ENCODE results near the gene PIGK.
A peak's percentile ranks its signal among the peaks of the same experiment; 100 is the strongest.
"Not testable (repeated sequence)": the region's sequence is repeated elsewhere in the genome, so short reads cannot be mapped to it uniquely, and the experiment has no call there.

The PIGK gene

GRCh38 chr1:77222496-77222895, 3.3 kb upstream of the PIGK start:
- TF ChIP-seq, protein P1, sequence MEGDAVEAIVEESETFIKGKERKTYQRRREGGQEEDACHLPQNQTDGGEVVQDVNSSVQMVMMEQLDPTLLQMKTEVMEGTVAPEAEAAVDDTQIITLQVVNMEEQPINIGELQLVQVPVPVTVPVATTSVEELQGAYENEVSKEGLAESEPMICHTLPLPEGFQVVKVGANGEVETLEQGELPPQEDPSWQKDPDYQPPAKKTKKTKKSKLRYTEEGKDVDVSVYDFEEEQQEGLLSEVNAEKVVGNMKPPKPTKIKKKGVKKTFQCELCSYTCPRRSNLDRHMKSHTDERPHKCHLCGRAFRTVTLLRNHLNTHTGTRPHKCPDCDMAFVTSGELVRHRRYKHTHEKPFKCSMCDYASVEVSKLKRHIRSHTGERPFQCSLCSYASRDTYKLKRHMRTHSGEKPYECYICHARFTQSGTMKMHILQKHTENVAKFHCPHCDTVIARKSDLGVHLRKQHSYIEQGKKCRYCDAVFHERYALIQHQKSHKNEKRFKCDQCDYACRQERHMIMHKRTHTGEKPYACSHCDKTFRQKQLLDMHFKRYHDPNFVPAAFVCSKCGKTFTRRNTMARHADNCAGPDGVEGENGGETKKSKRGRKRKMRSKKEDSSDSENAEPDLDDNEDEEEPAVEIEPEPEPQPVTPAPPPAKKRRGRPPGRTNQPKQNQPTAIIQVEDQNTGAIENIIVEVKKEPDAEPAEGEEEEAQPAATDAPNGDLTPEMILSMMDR (conservative IDR thresholded peaks at IDR 0.05): no peak
- no peak overlapping the region for H3K27ac ChIP-seq

GRCh38 chr1:77220687-77221463, 1.6 kb upstream of the PIGK start:
- TF ChIP-seq, protein P1 (conservative IDR thresholded peaks at IDR 0.05): no peak
- H3K27ac ChIP-seq: peak overlapping the region; percentile 81; the same call in 1 of the 2 replicates

- H3K27ac ChIP-seq: peak overlapping the region; percentile 81
Observed at GRCh38 chr1:77218477-77219165, 609 bp downstream of the PIGK start.

DNA sequence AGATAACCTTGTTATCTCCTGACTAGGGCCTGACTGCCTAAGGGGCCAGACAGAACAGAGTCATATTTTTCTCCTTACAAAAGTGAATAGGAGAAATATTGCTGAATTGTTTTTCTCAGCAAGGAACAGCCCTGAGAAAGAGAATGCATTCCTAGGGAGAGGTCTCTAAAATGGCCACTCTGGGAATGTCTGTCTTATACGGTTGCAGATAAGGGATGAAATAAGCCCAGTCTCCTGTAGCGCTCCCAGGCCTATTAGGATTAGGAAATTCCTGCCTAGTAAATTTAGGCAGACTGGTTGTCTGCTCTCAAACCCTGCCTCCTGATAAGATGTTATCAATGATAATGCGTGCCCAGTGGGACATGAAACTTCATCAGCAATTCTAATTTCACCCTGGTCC, 15.2 kb downstream of the PIGK start:
- H3K27ac ChIP-seq: not testable (repeated sequence)

More at GRCh38 chr1:77218477-77219165, 609 bp downstream of the PIGK start:
- TF ChIP-seq, protein P1 (conservative IDR thresholded peaks at IDR 0.05): no peak

DNA sequence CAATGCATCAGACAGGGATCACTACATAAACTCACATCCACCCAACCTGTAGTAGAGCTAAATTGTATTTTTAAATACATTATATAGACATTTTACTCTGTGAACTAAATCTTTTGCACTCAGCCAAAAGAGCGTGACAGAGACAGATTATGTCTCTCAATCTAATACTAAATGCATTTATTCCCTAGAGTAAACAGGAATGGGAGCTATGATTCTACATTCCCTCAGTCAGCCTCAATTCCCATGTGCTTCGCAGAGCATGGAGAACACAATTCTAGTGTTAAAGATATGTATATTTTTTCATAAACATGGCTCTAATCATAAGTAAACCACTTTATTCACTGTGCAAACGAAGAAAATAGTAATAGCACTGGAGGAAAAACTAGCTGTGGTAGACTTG, 16.5 kb downstream of the PIGK start:
- no peak overlapping the region for H3K27ac ChIP-seq
- TF ChIP-seq, protein P1 (conservative IDR thresholded peaks at IDR 0.05): no peak

DNA sequence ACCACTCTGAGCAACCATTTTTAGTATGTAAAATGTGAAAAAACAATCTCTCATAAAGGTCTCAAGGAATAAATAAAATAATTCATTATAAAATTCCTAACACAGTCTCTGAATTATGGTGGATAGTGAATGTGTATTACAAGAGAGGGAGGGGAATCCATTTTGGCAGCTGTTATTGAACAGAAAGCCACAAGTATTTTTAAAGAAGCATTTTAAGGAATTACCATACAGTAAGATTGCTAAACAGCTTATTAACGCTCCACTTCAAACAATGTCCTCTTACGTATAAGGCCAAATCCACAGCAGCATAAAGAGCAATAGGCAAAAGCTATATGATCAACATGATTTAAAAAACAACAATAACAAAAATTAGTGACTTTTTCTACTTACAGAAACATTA, 18.4 kb downstream of the PIGK start:
- H3K27ac ChIP-seq: no peak overlapping the region
- TF ChIP-seq, protein P1 (conservative IDR thresholded peaks at IDR 0.05): no peak

- TF ChIP-seq, protein P1 (conservative IDR thresholded peaks at IDR 0.05): no peak
Observed at GRCh38 chr1:77200293-77200692, 18.9 kb downstream of the PIGK start.

DNA sequence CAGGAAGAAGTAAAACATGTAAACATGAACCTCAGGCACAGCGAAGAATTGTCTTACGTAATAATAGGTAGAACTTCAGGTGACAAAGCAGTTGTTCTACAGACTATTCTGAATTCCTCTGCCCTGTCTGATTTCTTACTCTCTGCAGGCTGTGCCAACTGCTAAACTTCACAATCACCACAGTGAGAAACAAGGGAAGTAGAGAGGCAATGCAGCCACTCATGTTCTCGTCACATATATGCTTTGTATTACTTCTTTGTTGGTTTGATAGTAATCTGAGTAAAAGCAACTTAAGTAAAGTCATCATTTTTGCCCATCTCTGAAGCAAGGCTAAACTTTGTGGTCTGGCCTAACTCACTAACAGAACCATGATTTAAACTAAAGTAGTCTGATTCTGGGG, 21.9 kb downstream of the PIGK start:
- no peak overlapping the region for H3K27ac ChIP-seq
- TF ChIP-seq, protein P1 (conservative IDR thresholded peaks at IDR 0.05): no peak

More at GRCh38 chr1:77200293-77200692, 18.9 kb downstream of the PIGK start:
- no peak overlapping the region for H3K27ac ChIP-seq
